ENCODE data around the gene HMGB4. TPM values are rescaled to one million over a fixed set of nuclear protein-coding genes. Genes with fewer than 3 reads are reported as not detected.

The HMGB4 gene
- total RNA-seq, 1 donor = not detected

GRCh38 chr1:33898881-33899280 is 35.0 kb downstream of the HMGB4 start:
- no peak for DNase-seq (ENCODE audit: low read depth)

GRCh38 chr1:33899746-33900145 is 35.9 kb downstream of the HMGB4 start:
- TF ChIP-seq CTCF (IDR thresholded peaks at IDR 0.05; ENCODE audit: insufficient read depth, low read length) = no peak
- DNase-seq (ENCODE audit: low read depth) = no peak
- no peak overlapping the region for H3K4me3 ChIP-seq (ENCODE audit: low read depth, low read length)

More at GRCh38 chr1:33898881-33899280, 35.0 kb downstream of the HMGB4 start:
- TF ChIP-seq CTCF (IDR thresholded peaks at IDR 0.05; ENCODE audit: insufficient read depth, low read length) = no peak
- no peak overlapping the region for H3K4me3 ChIP-seq (ENCODE audit: low read depth, low read length)

- peak; percentile 33 for DNase-seq (ENCODE audit: low read depth)
- H3K4me3 ChIP-seq (ENCODE audit: low read depth, low read length) = no peak overlapping the region
- no peak for TF ChIP-seq CTCF (IDR thresholded peaks at IDR 0.05; ENCODE audit: insufficient read depth, low read length)
Measured at GRCh38 chr1:33902486-33903209, 38.8 kb downstream of the HMGB4 start.

- H3K4me3 ChIP-seq (ENCODE audit: low read depth, low read length) = no peak overlapping the region
Measured at GRCh38 chr1:33903210-33903589, 39.3 kb downstream of the HMGB4 start.

GRCh38 chr1:33905241-33905640 is 41.4 kb downstream of the HMGB4 start:
- no peak for TF ChIP-seq CTCF (IDR thresholded peaks at IDR 0.05; ENCODE audit: insufficient read depth, low read length)
- H3K4me3 ChIP-seq (ENCODE audit: low read depth, low read length) = no peak overlapping the region
- DNase-seq (ENCODE audit: low read depth) = no peak

More at GRCh38 chr1:33903210-33903589, 39.3 kb downstream of the HMGB4 start:
- peak; percentile 42 for DNase-seq (ENCODE audit: low read depth)
- no peak for TF ChIP-seq CTCF (IDR thresholded peaks at IDR 0.05; ENCODE audit: insufficient read depth, low read length)

GRCh38 chr1:33906156-33906555 is 42.3 kb downstream of the HMGB4 start:
- no peak overlapping the region for H3K4me3 ChIP-seq (ENCODE audit: low read depth, low read length)
- no peak for TF ChIP-seq CTCF (IDR thresholded peaks at IDR 0.05; ENCODE audit: insufficient read depth, low read length)
- no peak for DNase-seq (ENCODE audit: low read depth)

All from fibroblast of the aortic adventitia (primary cell).